Left lobe of liver (tissue), 2 donors: ENCODE data around the gene CACNA1C. TPM values are rescaled to one million over a fixed set of nuclear protein-coding genes. Genes with fewer than 3 reads are reported as not detected.

Experiments
- ATAC-seq: fragments of 200-7000 bp; cut with Tn5 transposase; one replicate; pipeline ENCODE4 v1.9.1; 2020; ENCODE audit warnings: mild to moderate bottlenecking, moderate library complexity
- DNase-seq: peaks from one replicate; pipeline ENCODE4 v3.0.0-alpha.2; 2020; ENCODE audit warnings: low spot score
- total RNA-seq: library from RNA; stranded (reverse); gene quantifications from one replicate; pipeline ENCODE4 v1.2.1, GENCODE V29; 2021
- donor health status: DM: no; HTN: no; CAD: no; lungs with moderate emphysema.
- donor health status: DM: no; HTN: yes; CAD: no.

The CACNA1C gene
- total RNA-seq, 1 donor from 2014 or later = 0.83 TPM

DNA sequence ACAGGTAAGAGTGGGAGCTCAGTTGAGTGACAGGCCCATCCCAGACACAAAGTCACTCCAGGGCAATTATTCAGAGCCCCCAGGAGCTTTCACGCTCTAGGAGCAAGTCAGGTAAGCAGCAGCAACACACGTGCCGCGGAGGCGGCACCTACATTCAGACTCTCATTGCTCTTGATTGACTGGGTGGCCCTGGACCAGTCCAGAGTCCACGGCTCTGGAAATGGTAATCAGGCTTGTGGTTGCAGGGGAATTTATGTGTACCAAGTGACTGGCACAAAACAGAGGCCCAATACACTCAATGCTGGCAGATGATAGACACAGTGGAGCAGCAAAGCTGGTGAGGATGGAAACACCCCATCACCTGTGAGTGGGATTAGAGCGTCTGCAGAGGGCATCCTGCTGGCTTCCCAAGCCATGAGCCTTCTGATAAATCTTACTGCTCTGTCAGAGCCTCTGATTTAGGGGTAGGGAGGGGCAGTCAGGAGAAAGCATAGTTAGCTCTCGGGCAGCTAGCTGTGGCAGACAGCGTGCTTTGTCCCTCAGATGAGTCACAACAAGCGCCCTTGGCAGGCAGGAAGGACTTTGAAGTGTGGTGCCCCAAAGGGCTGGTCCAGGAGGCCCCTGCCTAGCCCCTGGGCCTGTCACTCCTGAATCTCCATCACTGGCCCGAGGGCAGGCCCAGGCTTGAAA lies 344.7 kb downstream of the CACNA1C start:
- DNase-seq (no peak), ATAC-seq (no peak)

DNA sequence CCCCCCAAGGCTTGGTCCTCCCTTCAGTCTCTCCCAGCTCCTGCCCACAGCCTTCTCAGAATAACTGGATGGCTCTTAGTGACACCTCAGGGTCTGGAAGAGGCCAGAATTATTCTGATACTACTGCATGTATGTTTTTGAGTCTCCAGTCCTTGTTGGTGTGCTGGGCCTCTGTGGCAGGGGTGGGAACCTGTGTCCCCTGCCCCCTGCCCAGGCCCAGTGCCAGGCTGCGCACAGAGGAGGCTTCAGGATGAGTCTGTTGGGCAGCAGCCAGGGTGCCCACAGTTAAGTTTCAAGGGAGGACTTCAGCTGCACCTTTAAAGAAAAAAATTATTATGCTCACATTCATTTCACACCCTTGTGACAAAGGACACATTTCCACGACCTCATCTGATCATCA lies 348.3 kb downstream of the CACNA1C start:
- ATAC-seq = no peak

DNA sequence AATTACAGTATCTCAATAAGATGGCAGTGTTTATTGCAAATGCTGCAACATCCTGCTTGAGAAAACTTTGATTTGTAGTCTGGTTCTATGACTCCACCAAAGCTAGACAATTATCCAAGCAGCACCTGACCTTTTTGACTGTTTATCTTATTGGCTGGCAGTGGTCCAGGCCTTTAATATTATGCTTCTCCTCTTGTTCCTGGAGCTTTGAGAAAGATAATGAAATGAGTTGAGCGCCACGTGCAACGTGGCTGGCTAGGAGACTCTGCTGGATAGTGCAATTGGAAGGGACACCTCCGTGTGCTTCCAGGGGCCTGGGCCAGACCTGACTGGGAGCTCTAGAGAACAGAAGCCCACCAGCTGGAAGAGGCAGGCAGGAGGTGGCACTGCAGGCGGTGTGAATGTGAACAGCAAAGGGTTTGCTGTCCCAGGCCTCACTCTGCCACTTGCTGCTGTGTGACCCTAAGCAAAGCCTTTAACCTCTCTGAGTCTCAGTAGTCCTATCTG lies 349.3 kb downstream of the CACNA1C start:
- DNase-seq (no peak), ATAC-seq (no peak)

More for the DNA sequence above, 348.3 kb downstream of the CACNA1C start:
- no peak for DNase-seq

- DNase-seq = no peak
- no peak for ATAC-seq
These were observed 350.6 kb downstream of the CACNA1C start for GRCh38 chr12:2403221-2403976.

GRCh38 chr12:2405039-2405438 lies 352.3 kb downstream of the CACNA1C start:
- ATAC-seq (no peak), DNase-seq (no peak)

- DNase-seq (no peak), ATAC-seq (no peak)
These were observed 354.1 kb downstream of the CACNA1C start for GRCh38 chr12:2406903-2407302.

DNA sequence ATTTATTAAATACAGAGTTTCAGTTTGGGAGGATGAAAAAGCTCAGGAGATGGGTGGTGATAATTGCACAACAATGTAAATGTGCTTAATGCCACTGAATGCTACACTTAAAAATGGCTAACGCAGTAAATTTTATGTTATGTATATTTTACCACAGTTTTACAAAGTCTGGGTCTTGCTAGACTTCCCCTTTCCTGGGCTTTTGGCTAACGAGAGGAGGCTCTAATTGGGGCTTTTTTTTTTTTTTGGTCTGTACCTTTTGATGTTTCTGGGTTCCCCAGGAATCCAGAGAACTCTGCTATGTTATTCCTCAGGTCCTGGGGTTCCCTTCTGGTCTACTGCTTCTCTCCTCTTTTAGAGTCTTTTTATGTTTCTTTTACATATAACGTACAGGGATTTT lies 355.5 kb downstream of the CACNA1C start:
- ATAC-seq (no peak), DNase-seq (no peak)

GRCh38 chr12:2409656-2410265 lies 357.0 kb downstream of the CACNA1C start:
- DNase-seq (no peak), ATAC-seq (no peak)

GRCh38 chr12:2410496-2410895 lies 357.7 kb downstream of the CACNA1C start:
- ATAC-seq (no peak), DNase-seq (no peak)

DNA sequence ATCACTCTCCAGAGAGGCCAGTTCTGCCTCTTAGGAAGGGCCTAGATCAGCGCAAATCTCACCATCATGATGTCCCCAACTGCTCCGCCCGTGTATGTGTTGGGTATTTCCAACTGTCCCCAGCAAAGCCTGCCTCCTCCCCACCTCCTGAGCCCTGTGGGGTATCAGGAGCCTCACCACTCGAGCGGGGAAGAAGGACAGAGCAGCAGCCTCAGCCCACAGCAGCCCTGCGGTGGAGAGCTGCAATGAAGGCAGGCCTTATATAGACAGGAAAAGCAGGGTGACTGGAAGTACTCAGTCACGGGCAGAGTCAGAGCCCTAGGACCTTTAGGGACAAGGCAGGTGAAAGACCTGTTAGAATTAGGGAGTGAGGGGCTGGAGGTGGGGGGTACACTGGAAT lies 358.2 kb downstream of the CACNA1C start:
- DNase-seq = no peak
- no peak for ATAC-seq

- ATAC-seq (no peak), DNase-seq (no peak)
These were observed 359.0 kb downstream of the CACNA1C start for GRCh38 chr12:2411616-2412304.

DNA sequence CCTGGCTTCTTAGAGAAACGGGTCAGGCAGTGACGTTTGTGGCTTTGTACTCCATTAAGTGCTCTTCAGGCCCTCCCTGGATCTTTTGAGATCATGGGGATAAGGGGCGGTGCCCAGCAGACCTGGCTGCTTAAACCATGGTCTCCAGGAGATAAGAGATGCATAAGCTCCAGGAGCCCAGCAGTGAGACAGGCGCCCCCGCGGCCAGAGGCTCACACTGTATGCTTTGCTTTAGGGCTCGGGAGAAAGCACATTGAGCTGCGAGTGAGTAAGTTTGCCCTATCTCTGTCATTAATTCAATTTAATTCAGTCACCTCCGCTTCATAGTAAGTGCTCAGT lies 359.5 kb downstream of the CACNA1C start:
- ATAC-seq (no peak), DNase-seq (no peak)

DNA sequence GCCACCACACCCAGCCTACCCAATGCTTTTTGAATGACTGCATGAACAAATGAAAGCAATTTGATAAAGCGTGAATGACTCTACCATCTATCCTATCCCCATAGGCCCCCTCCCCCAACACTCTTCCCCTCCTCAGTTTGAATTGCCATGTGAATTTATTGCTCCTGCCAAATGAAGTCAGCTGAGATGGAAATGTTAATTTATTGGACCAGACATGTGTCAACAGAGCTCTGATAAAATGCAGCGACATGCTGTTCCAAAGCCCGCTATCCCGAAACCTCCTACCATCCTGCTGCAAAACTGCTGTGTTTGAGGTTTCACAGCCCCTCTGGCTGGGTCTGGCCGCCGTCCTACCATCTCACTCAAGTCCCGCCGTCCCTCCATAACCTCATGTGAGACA lies 360.5 kb downstream of the CACNA1C start:
- no peak for DNase-seq
- no peak for ATAC-seq

DNA sequence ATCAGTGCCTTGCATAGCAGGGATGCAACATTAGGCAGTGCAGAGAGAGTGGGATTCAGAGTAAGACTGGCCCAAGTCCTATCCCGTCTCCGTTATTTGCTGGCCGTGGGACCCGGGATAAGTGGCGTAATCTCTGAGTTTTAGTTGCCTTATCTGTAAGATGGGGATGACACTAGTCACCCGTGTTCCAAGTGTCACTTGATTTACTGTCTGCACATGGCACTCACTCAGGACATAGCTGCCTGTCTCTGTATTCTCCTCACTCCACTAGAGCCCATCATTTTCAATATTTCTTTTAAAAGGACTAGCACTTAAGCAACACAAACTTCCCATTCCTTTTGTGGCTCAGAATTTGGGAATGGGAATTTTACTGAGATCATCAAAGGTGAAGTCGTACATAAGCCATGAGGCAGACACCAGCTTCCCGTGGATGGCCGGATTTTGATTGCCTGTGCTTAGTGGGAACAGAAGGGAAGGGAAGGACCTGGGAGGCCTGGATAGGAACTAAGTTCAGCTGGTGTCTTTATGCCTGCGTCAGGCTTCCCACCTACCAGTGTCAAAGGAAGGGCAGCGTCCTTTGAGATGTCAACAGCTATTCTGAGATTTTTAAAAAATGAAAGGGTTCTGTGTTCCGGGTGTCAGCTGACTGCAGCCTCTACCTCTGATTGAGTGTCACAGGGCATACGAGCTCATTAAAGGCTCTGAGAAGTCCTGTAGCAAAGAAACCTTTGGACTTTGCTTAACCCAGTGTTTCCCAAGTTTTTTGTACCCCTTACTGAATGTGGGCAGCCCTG lies 361.4 kb downstream of the CACNA1C start:
- DNase-seq (no peak), ATAC-seq (peak; percentile 64)

DNA sequence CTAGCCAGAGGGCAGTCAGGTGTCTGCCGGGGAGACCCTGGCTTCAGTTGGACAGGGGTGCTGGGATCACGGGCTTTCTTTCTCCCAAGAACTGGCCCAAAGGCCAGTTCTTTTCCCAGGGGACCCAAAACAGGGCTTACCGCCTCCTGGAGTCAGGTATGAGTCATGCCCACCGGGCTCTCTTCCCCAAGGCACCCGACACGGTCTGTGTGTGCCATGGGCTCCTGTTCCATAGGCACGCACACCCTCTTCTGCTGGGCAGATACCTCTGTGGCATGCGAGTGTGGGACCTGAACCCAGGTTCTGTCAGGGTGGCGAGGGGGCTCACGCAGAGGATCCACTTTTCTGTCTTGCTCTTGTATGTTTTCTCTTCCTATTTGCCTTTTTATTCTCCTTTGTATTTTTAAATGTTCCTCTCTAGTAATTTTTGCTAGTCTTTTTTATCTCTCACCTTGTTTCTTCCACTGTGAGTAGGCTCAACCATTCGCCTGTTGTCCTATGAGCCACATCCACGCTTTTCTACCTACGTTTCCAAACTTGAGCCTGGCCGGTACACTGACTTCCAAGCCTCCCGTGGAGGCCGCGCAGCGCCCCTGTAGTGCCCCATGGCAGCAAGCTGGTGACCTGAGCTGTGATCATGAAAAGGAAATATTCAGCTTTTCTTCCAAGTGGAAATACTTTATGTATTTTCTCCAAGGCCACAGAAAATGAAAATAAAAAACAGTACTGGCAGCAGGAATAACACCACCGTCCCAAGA lies 362.2 kb downstream of the CACNA1C start:
- DNase-seq = no peak

GRCh38 chr12:2415568-2415944 lies 362.8 kb downstream of the CACNA1C start:
- DNase-seq (no peak), ATAC-seq (no peak)

More for the DNA sequence above, 362.2 kb downstream of the CACNA1C start:
- no peak for ATAC-seq

- ATAC-seq (no peak), DNase-seq (no peak)
These were observed 363.4 kb downstream of the CACNA1C start for GRCh38 chr12:2416158-2416557.

DNA sequence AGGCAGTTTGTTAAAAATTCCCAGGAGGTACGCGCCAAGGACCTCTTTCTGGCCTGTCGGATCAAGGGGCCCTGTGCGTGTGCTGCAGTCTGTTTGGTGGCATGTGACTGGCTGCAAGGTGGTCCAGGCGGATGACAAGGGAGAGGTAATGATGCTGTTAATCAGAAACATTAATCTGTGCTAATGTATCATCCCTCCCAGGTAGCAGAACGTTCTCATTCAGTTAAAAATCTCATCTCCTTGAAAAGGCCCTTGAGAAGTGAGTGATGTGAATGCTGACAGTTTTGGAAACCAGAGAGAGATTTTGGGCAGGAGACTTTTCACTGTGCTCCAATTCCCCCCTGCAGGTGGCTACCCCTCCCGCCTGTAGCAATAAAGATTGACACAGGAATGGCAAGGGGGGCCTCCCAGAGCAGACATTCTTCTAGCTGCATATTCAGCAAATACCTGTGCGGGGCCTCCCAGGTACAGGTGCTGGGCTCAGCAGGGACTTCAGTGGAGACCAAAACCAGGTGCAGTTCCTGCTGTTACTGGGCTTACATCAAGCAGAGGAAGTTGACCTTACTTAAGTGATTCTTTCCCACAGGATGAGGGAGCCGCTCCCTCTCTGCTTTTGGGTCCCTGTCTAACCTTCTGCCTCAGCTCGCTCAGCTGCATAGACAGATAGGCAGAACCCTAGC lies 364.8 kb downstream of the CACNA1C start:
- no peak for DNase-seq
- ATAC-seq = no peak

- no peak for DNase-seq
- ATAC-seq = no peak
These were observed 365.8 kb downstream of the CACNA1C start for GRCh38 chr12:2418579-2418978.
